Activated naive CD8-positive, alpha-beta T cell treated with anti-CD3 and anti-CD28 coated beads for 36 hours (primary cell): Measurements from ENCODE around the gene EXOC2. TPM values are rescaled to one million over a fixed set of nuclear protein-coding genes. Genes with fewer than 3 reads are reported as not detected.

ENCODE experiments used
- DNase-seq: peaks from one replicate; pipeline ENCODE4 v3.0.0; 2021
- H3K27ac Mint-ChIP-seq: one replicate; pipeline ENCODE4 v1.8.0; 2022; ENCODE audit warnings: mild to moderate bottlenecking, moderate library complexity, mixed read lengths
- H3K27me3 Mint-ChIP-seq: one replicate; pipeline ENCODE4 v1.8.0; 2022; ENCODE audit warnings: mild to moderate bottlenecking, mixed read lengths
- H3K36me3 Mint-ChIP-seq: one replicate; pipeline ENCODE4 v1.8.0; 2021; ENCODE audit warnings: mild to moderate bottlenecking, mixed read lengths
- H3K4me1 Mint-ChIP-seq: one replicate; pipeline ENCODE4 v1.8.0; 2021; ENCODE audit warnings: mixed read lengths
- H3K4me3 Mint-ChIP-seq: one replicate; pipeline ENCODE4 v1.8.0; 2022; ENCODE audit warnings: mild to moderate bottlenecking, moderate library complexity, mixed read lengths
- H3K9me3 Mint-ChIP-seq: one replicate; pipeline ENCODE4 v1.8.0; 2022; ENCODE audit warnings: mixed read lengths
- total RNA-seq, 2 experiments: library from RNA; stranded (reverse); gene quantifications; one replicate each; pipeline ENCODE4 v1.2.3, GENCODE V29; 2021

Gene EXOC2
- total RNA-seq, 2 experiments from 2014 or later: 28.4 to 30.0 TPM

- Mint-ChIP-seq H3K9me3 (peaks cover 10% of the 10 kb centered on the region), H3K27me3 (no peaks in the 10 kb centered on the region), H3K4me3 (peak overlapping the region; percentile 61), H3K36me3 (peaks cover 77% of the 10 kb centered on the region), H3K27ac (peak overlapping the region; percentile 94), H3K4me1 (peaks cover 92% of the 10 kb centered on the region)
- DNase-seq: no peak
Observed at GRCh38 chr6:490251-491037, 202.5 kb downstream of the EXOC2 start.

- peaks cover 78% of the 10 kb centered on the region for H3K36me3 Mint-ChIP-seq
- H3K4me3 Mint-ChIP-seq: peak overlapping the region; percentile 61
- peaks cover 90% of the 10 kb centered on the region for H3K4me1 Mint-ChIP-seq
- no peaks in the 10 kb centered on the region for H3K27me3 Mint-ChIP-seq
- no peak for DNase-seq
- peaks cover 10% of the 10 kb centered on the region for H3K9me3 Mint-ChIP-seq
- H3K27ac Mint-ChIP-seq: peak overlapping the region; percentile 94
Observed at GRCh38 chr6:489762-490161, 203.2 kb downstream of the EXOC2 start.

- Mint-ChIP-seq H3K36me3 (peaks cover 79% of the 10 kb centered on the region), H3K27ac (peak overlapping the region; percentile 94), H3K9me3 (peaks cover 10% of the 10 kb centered on the region), H3K4me3 (peak overlapping the region; percentile 61), H3K4me1 (peaks cover 92% of the 10 kb centered on the region), H3K27me3 (no peaks in the 10 kb centered on the region)
- no peak for DNase-seq
Observed at GRCh38 chr6:489001-489400, 203.9 kb downstream of the EXOC2 start.

- peak overlapping the region; percentile 85 for H3K27ac Mint-ChIP-seq
- H3K27me3 Mint-ChIP-seq: no peaks in the 10 kb centered on the region
- H3K4me1 Mint-ChIP-seq: peaks cover 89% of the 10 kb centered on the region
- H3K9me3 Mint-ChIP-seq: peaks cover 10% of the 10 kb centered on the region
- H3K36me3 Mint-ChIP-seq: peaks cover 77% of the 10 kb centered on the region
- no peak for DNase-seq
- H3K4me3 Mint-ChIP-seq: peak overlapping the region; percentile 73
Observed at GRCh38 chr6:487956-488355, 205.0 kb downstream of the EXOC2 start.

- peaks cover 80% of the 10 kb centered on the region for H3K36me3 Mint-ChIP-seq
- no peaks in the 10 kb centered on the region for H3K27me3 Mint-ChIP-seq
- DNase-seq: no peak
- peak overlapping the region; percentile 25 for H3K4me3 Mint-ChIP-seq
- peak overlapping the region; percentile 93 for H3K27ac Mint-ChIP-seq
- peaks cover 76% of the 10 kb centered on the region for H3K4me1 Mint-ChIP-seq
- H3K9me3 Mint-ChIP-seq: peaks cover 9% of the 10 kb centered on the region
Observed at GRCh38 chr6:485655-486170, 207.2 kb downstream of the EXOC2 start.

GRCh38 chr6:484746-485145, 208.2 kb downstream of the EXOC2 start:
- DNase-seq: no peak
- peak overlapping the region; percentile 93 for H3K27ac Mint-ChIP-seq
- H3K4me1 Mint-ChIP-seq: peaks cover 74% of the 10 kb centered on the region

GRCh38 chr6:484086-484745, 208.7 kb downstream of the EXOC2 start:
- Mint-ChIP-seq H3K27ac (peak overlapping the region; percentile 93), H3K27me3 (no peaks in the 10 kb centered on the region), H3K4me1 (peaks cover 74% of the 10 kb centered on the region), H3K4me3 (peak overlapping the region; percentile 29), H3K36me3 (peaks cover 72% of the 10 kb centered on the region), H3K9me3 (peaks cover 9% of the 10 kb centered on the region)
- DNase-seq: peak; percentile 41

More at GRCh38 chr6:484746-485145, 208.2 kb downstream of the EXOC2 start:
- Mint-ChIP-seq H3K4me3 (peak overlapping the region; percentile 29), H3K9me3 (peaks cover 9% of the 10 kb centered on the region), H3K27me3 (no peaks in the 10 kb centered on the region), H3K36me3 (peaks cover 77% of the 10 kb centered on the region)

- no peaks in the 10 kb centered on the region for H3K9me3 Mint-ChIP-seq
- H3K27ac Mint-ChIP-seq: peak overlapping the region; percentile 90
- peak overlapping the region; percentile 50 for H3K4me3 Mint-ChIP-seq
- peaks cover 8% of the 10 kb centered on the region for H3K36me3 Mint-ChIP-seq
- no peaks in the 10 kb centered on the region for H3K27me3 Mint-ChIP-seq
- peaks cover 66% of the 10 kb centered on the region for H3K4me1 Mint-ChIP-seq
- no peak for DNase-seq
Observed at GRCh38 chr6:475314-475713, 217.6 kb downstream of the EXOC2 start.

- no peaks in the 10 kb centered on the region for H3K27me3 Mint-ChIP-seq
- no peaks in the 10 kb centered on the region for H3K9me3 Mint-ChIP-seq
- H3K4me3 Mint-ChIP-seq: peak overlapping the region; percentile 50
- peak overlapping the region; percentile 90 for H3K27ac Mint-ChIP-seq
- peaks cover 66% of the 10 kb centered on the region for H3K4me1 Mint-ChIP-seq
- peak; percentile 84 for DNase-seq
- peaks cover 8% of the 10 kb centered on the region for H3K36me3 Mint-ChIP-seq
Observed at GRCh38 chr6:474453-475185, 218.3 kb downstream of the EXOC2 start.

- Mint-ChIP-seq H3K27ac (peak overlapping the region; percentile 90), H3K36me3 (peaks cover 8% of the 10 kb centered on the region), H3K4me3 (peak overlapping the region; percentile 50), H3K27me3 (no peaks in the 10 kb centered on the region), H3K4me1 (peaks cover 59% of the 10 kb centered on the region), H3K9me3 (no peaks in the 10 kb centered on the region)
- no peak for DNase-seq
Observed at GRCh38 chr6:473768-474452, 219.0 kb downstream of the EXOC2 start.

- Mint-ChIP-seq H3K4me3 (no peak overlapping the region), H3K4me1 (peaks cover 54% of the 10 kb centered on the region), H3K27me3 (no peaks in the 10 kb centered on the region), H3K27ac (peak overlapping the region; percentile 40), H3K9me3 (no peaks in the 10 kb centered on the region), H3K36me3 (peaks cover 6% of the 10 kb centered on the region)
- no peak for DNase-seq
Observed at GRCh38 chr6:473356-473755, 219.6 kb downstream of the EXOC2 start.

GRCh38 chr6:470901-471448, 222.0 kb downstream of the EXOC2 start:
- Mint-ChIP-seq H3K4me3 (no peak overlapping the region), H3K4me1 (peaks cover 42% of the 10 kb centered on the region), H3K27ac (peak overlapping the region; percentile 72), H3K9me3 (no peaks in the 10 kb centered on the region), H3K27me3 (no peaks in the 10 kb centered on the region), H3K36me3 (no peaks in the 10 kb centered on the region)
- no peak for DNase-seq

- Mint-ChIP-seq H3K4me3 (no peak overlapping the region), H3K36me3 (no peaks in the 10 kb centered on the region), H3K27me3 (no peaks in the 10 kb centered on the region), H3K9me3 (no peaks in the 10 kb centered on the region), H3K27ac (no peak overlapping the region), H3K4me1 (peaks cover 38% of the 10 kb centered on the region)
- no peak for DNase-seq
Observed at GRCh38 chr6:470051-470900, 222.7 kb downstream of the EXOC2 start.
